Activated CD4-positive, alpha-beta T cell treated with anti-CD3 and anti-CD28 coated beads, Interleukin-2, amount 50 U/mL, for 48 hours (primary cell): ENCODE data around the gene KDELR3.
"Not testable (repeated sequence)": the region's sequence is repeated elsewhere in the genome, so short reads cannot be mapped to it uniquely, and the experiment has no call there.

Source experiments
- DNase-seq, 2 experiments: peaks; one replicate each; pipeline ENCODE4 v3.0.0-alpha.2; 2020

Gene KDELR3

GRCh38 chr22:38456841-38457699 lies 10.8 kb upstream of the KDELR3 start:
- no peak for DNase-seq

GRCh38 chr22:38460426-38460840 lies 7.5 kb upstream of the KDELR3 start:
- no peak for DNase-seq

GRCh38 chr22:38461057-38461413 lies 6.9 kb upstream of the KDELR3 start:
- DNase-seq, result no peak

- peak; percentile 70 to 75 for DNase-seq
Observed at GRCh38 chr22:38461414-38462081, 6.3 kb upstream of the KDELR3 start.

- DNase-seq, result no peak
Observed at GRCh38 chr22:38462960-38463784, 4.7 kb upstream of the KDELR3 start.

GRCh38 chr22:38464992-38465672 lies 2.8 kb upstream of the KDELR3 start:
- no peak for DNase-seq

- no peak for DNase-seq
Observed at GRCh38 chr22:38465673-38466490, 2.0 kb upstream of the KDELR3 start.

GRCh38 chr22:38467438-38467903 lies 425 bp upstream of the KDELR3 start:
- no peak for DNase-seq

GRCh38 chr22:38468443-38469305 lies 778 bp downstream of the KDELR3 start:
- DNase-seq, result no peak

GRCh38 chr22:38469306-38469781 lies 1.4 kb downstream of the KDELR3 start:
- DNase-seq, result no peak

- not testable (repeated sequence) for DNase-seq
Observed at GRCh38 chr22:38470179-38470578, 2.3 kb downstream of the KDELR3 start.

GRCh38 chr22:38471237-38471636 lies 3.3 kb downstream of the KDELR3 start:
- no peak for DNase-seq

GRCh38 chr22:38474003-38474607 lies 6.2 kb downstream of the KDELR3 start:
- no peak for DNase-seq

GRCh38 chr22:38477585-38477984 lies 9.7 kb downstream of the KDELR3 start:
- DNase-seq, result no peak

- DNase-seq, result no peak
Observed at GRCh38 chr22:38479096-38479837, 11.4 kb downstream of the KDELR3 start.

GRCh38 chr22:38481162-38481870 lies 13.4 kb downstream of the KDELR3 start:
- no peak for DNase-seq

- no peak for DNase-seq
Observed at GRCh38 chr22:38481871-38482332, 14.0 kb downstream of the KDELR3 start.

- DNase-seq, result no peak
Observed at GRCh38 chr22:38482662-38483308, 14.9 kb downstream of the KDELR3 start.
